Mesendoderm (in vitro differentiated cells): ENCODE results near the gene NEAT1.

Experiments
- DNase-seq: peaks from one replicate; pipeline ENCODE4 v3.0.0; 2013
- H2AK5ac ChIP-seq: 2 replicates; pipeline ENCODE4 v1.6.1; 2013; ENCODE audit warnings: low read length, inconsistent platforms
- H2BK120ac ChIP-seq: 2 replicates; pipeline ENCODE4 v1.6.1; 2013; ENCODE audit warnings: low read depth, mild to moderate bottlenecking, low read length, moderate library complexity, mixed read lengths
- H2BK15ac ChIP-seq: replicated peaks from 2 replicates; pipeline ENCODE4 v1.6.1; 2013; ENCODE audit warnings: low read depth, mild to moderate bottlenecking, moderate library complexity
- H2BK5ac ChIP-seq: 2 replicates; pipeline ENCODE4 v1.6.1; 2013; ENCODE audit warnings: low read length, inconsistent platforms
- H3K18ac ChIP-seq: 2 replicates; pipeline ENCODE4 v1.6.1; 2013; ENCODE audit warnings: mild to moderate bottlenecking, low read length, mixed read lengths
- H3K23ac ChIP-seq: one replicate; pipeline ENCODE4 v1.6.1; 2013; ENCODE audit warnings: low read length
- H3K27ac ChIP-seq: 2 replicates; pipeline ENCODE4 v1.5.1; 2013; ENCODE audit warnings: low read depth, mild to moderate bottlenecking, inconsistent platforms, low read length, moderate library complexity
- H3K27me3 ChIP-seq: 2 replicates; pipeline ENCODE4 v1.6.1; 2013; ENCODE audit warnings: low read length, control low read depth, mild to moderate bottlenecking, inconsistent platforms; ENCODE audit not compliant: insufficient read depth, poor library complexity
- H3K36me3 ChIP-seq: 2 replicates; pipeline ENCODE4 v1.6.1; 2013; ENCODE audit warnings: low read length, inconsistent platforms; ENCODE audit not compliant: control insufficient read depth, insufficient read depth
- H3K4ac ChIP-seq: one replicate; pipeline ENCODE4 v1.6.1; 2013; ENCODE audit warnings: low read depth, mild to moderate bottlenecking, low read length, moderate library complexity
- H3K4me1 ChIP-seq: 2 replicates; pipeline ENCODE4 v1.6.1; 2013; ENCODE audit warnings: low read depth, low read length, inconsistent platforms; ENCODE audit not compliant: control insufficient read depth
- H3K4me2 ChIP-seq: 2 replicates; pipeline ENCODE4 v1.6.1; 2013; ENCODE audit warnings: low read length
- H3K4me3 ChIP-seq: 2 replicates; pipeline ENCODE4 v1.5.1; 2013; ENCODE audit warnings: mild to moderate bottlenecking, low read length
- H3K56ac ChIP-seq: one replicate; pipeline ENCODE4 v1.6.1; 2013; ENCODE audit warnings: low read length
- H3K79me1 ChIP-seq: 2 replicates; pipeline ENCODE4 v1.6.1; 2013; ENCODE audit warnings: low read length, inconsistent platforms
- H3K79me2 ChIP-seq: 2 replicates; pipeline ENCODE4 v1.6.1; 2013; ENCODE audit warnings: mild to moderate bottlenecking, low read length; ENCODE audit not compliant: control insufficient read depth, insufficient read depth
- H3K9ac ChIP-seq: 2 replicates; pipeline ENCODE4 v1.6.1; 2013; ENCODE audit warnings: low read length, inconsistent platforms
- H4K5ac ChIP-seq: one replicate; pipeline ENCODE4 v1.6.1; 2013; ENCODE audit warnings: low read length
- H4K8ac ChIP-seq: one replicate; pipeline ENCODE4 v1.6.1; 2013; ENCODE audit warnings: low read depth, mild to moderate bottlenecking, control low read depth, low read length, moderate library complexity
- WGBS: extraction: QIAGEN DNeasy Blood & Tissue Kit; methylation state at CpG from one replicate; pipeline ENCODE4 v1.1.7; 2013; ENCODE audit warnings: low lambda C conversion rate, missing lambda C conversion rate; ENCODE audit not compliant: insufficient coverage; ENCODE audit errors: extremely low coverage; 5-methylcytosine and 5-hydroxymethylcytosine counted together

The NEAT1 gene

GRCh38 chr11:65435981-65436411 lies 13.4 kb downstream of the NEAT1 start:
- Histone ChIP-seq H2BK15ac (no peak overlapping the region), H3K27ac (no peak overlapping the region), H3K4me1 (no peaks in the 10 kb centered on the region), H3K18ac (no peak overlapping the region), H3K27me3 (no peaks in the 10 kb centered on the region), H2BK5ac (no peak overlapping the region), H3K79me1 (no peaks in the 10 kb centered on the region), H3K9ac (no peak overlapping the region), H2BK120ac (no peak overlapping the region), H4K5ac (no peak overlapping the region), H3K4me2 (no peak overlapping the region), H3K36me3 (no peaks in the 10 kb centered on the region), H3K23ac (no peak overlapping the region), H3K4ac (no peak overlapping the region), H4K8ac (no peak overlapping the region), H3K79me2 (no peaks in the 10 kb centered on the region), H2AK5ac (no peak overlapping the region), H3K56ac (no peak overlapping the region), H3K4me3 (no peak overlapping the region)
- no CpG with 5 or more reads among the region's 8 CpGs for WGBS
- no peak for DNase-seq

GRCh38 chr11:65436412-65437032 lies 13.9 kb downstream of the NEAT1 start:
- no peaks in the 10 kb centered on the region for H3K79me1 ChIP-seq
- no peak for DNase-seq

GRCh38 chr11:65437436-65438227 lies 15.0 kb downstream of the NEAT1 start:
- Histone ChIP-seq H4K8ac (no peak overlapping the region), H3K4me1 (no peaks in the 10 kb centered on the region), H3K36me3 (no peaks in the 10 kb centered on the region), H3K56ac (no peak overlapping the region), H3K4me3 (no peak overlapping the region), H2AK5ac (no peak overlapping the region), H3K9ac (no peak overlapping the region), H3K23ac (no peak overlapping the region), H3K79me2 (no peaks in the 10 kb centered on the region), H3K18ac (no peak overlapping the region), H3K4me2 (no peak overlapping the region), H3K4ac (no peak overlapping the region), H3K27ac (no peak overlapping the region), H2BK5ac (no peak overlapping the region), H2BK15ac (no peak overlapping the region), H3K27me3 (no peaks in the 10 kb centered on the region), H2BK120ac (no peak overlapping the region), H3K79me1 (no peaks in the 10 kb centered on the region), H4K5ac (no peak overlapping the region)
- no peak for DNase-seq
- WGBS, result no CpG with 5 or more reads among the region's 14 CpGs

More at GRCh38 chr11:65436412-65437032, 13.9 kb downstream of the NEAT1 start:
- no peak overlapping the region for H3K4ac ChIP-seq
- no peak overlapping the region for H3K9ac ChIP-seq
- no peak overlapping the region for H3K4me3 ChIP-seq
- WGBS, result no CpG with 5 or more reads among the region's 5 CpGs
- H3K36me3 ChIP-seq, result no peaks in the 10 kb centered on the region
- H3K23ac ChIP-seq, result no peak overlapping the region
- H4K5ac ChIP-seq, result no peak overlapping the region
- no peak overlapping the region for H2BK120ac ChIP-seq
- H3K4me1 ChIP-seq, result no peaks in the 10 kb centered on the region
- H2BK5ac ChIP-seq, result no peak overlapping the region
- H3K56ac ChIP-seq, result no peak overlapping the region
- no peak overlapping the region for H4K8ac ChIP-seq
- no peaks in the 10 kb centered on the region for H3K79me2 ChIP-seq
- H3K27ac ChIP-seq, result no peak overlapping the region
- H3K18ac ChIP-seq, result no peak overlapping the region
- no peaks in the 10 kb centered on the region for H3K27me3 ChIP-seq
- no peak overlapping the region for H2AK5ac ChIP-seq
- H2BK15ac ChIP-seq, result no peak overlapping the region
- H3K4me2 ChIP-seq, result no peak overlapping the region

- H3K9ac ChIP-seq, result no peak overlapping the region
- DNase-seq, result no peak
- no peak overlapping the region for H4K5ac ChIP-seq
- H2BK5ac ChIP-seq, result no peak overlapping the region
- H2BK15ac ChIP-seq, result no peak overlapping the region
- H3K27me3 ChIP-seq, result no peaks in the 10 kb centered on the region
- no peaks in the 10 kb centered on the region for H3K79me2 ChIP-seq
- no CpG with 5 or more reads among the region's 9 CpGs for WGBS
- no peak overlapping the region for H2AK5ac ChIP-seq
- H3K79me1 ChIP-seq, result no peaks in the 10 kb centered on the region
- no peak overlapping the region for H3K4me3 ChIP-seq
- H4K8ac ChIP-seq, result no peak overlapping the region
- no peaks in the 10 kb centered on the region for H3K4me1 ChIP-seq
- H3K36me3 ChIP-seq, result no peaks in the 10 kb centered on the region
- no peak overlapping the region for H3K18ac ChIP-seq
- no peak overlapping the region for H3K27ac ChIP-seq
- H3K4me2 ChIP-seq, result no peak overlapping the region
- H3K23ac ChIP-seq, result no peak overlapping the region
- H3K56ac ChIP-seq, result no peak overlapping the region
- H3K4ac ChIP-seq, result no peak overlapping the region
- no peak overlapping the region for H2BK120ac ChIP-seq
Observed at GRCh38 chr11:65438257-65439151, 15.9 kb downstream of the NEAT1 start.

- Histone ChIP-seq H2BK5ac (no peak overlapping the region), H3K36me3 (no peaks in the 10 kb centered on the region), H3K79me1 (no peaks in the 10 kb centered on the region), H3K4ac (no peak overlapping the region), H3K23ac (no peak overlapping the region), H3K79me2 (no peaks in the 10 kb centered on the region), H4K8ac (no peak overlapping the region), H3K4me1 (no peaks in the 10 kb centered on the region), H3K4me2 (no peak overlapping the region), H3K56ac (no peak overlapping the region), H3K27me3 (no peaks in the 10 kb centered on the region), H3K9ac (no peak overlapping the region), H2AK5ac (no peak overlapping the region), H3K18ac (no peak overlapping the region), H3K27ac (no peak overlapping the region), H3K4me3 (no peak overlapping the region), H2BK120ac (no peak overlapping the region), H4K5ac (no peak overlapping the region), H2BK15ac (no peak overlapping the region)
- WGBS, result no CpG with 5 or more reads among the region's 7 CpGs
- no peak for DNase-seq
Observed at GRCh38 chr11:65439331-65440181, 17.0 kb downstream of the NEAT1 start.
